ENCODE results near the gene RTL10.

RTL10 gene

GRCh38 chr22:19875061-19875530, 20.4 kb upstream of the RTL10 start:
- in situ Hi-C loops (cut with MboI; ENCODE audit: low sequenced_read_pairs, unreplicated experiment) = no loop called here
- DNase-seq (ENCODE audit: low spot score) = no peak
- TF ChIP-seq CTCF (IDR thresholded peaks at IDR 0.05; ENCODE audit: borderline replicate concordance, control extremely low read depth, extremely low read depth, insufficient read depth, missing control alignments) = no peak

- no peak for TF ChIP-seq CTCF (IDR thresholded peaks at IDR 0.05; ENCODE audit: borderline replicate concordance, control extremely low read depth, extremely low read depth, insufficient read depth, missing control alignments)
- DNase-seq (ENCODE audit: low spot score) = no peak
- in situ Hi-C loops (cut with MboI; ENCODE audit: low sequenced_read_pairs, unreplicated experiment) = no loop called here
These were observed 19.8 kb upstream of the RTL10 start for GRCh38 chr22:19874307-19875060.

GRCh38 chr22:19873960-19874306, 19.3 kb upstream of the RTL10 start:
- in situ Hi-C loops (cut with MboI; ENCODE audit: low sequenced_read_pairs, unreplicated experiment) = no loop called here
- DNase-seq (ENCODE audit: low spot score) = no peak
- TF ChIP-seq CTCF (IDR thresholded peaks at IDR 0.05; ENCODE audit: borderline replicate concordance, control extremely low read depth, extremely low read depth, insufficient read depth, missing control alignments) = no peak

- DNase-seq (ENCODE audit: low spot score) = no peak
- TF ChIP-seq CTCF (IDR thresholded peaks at IDR 0.05; ENCODE audit: borderline replicate concordance, control extremely low read depth, extremely low read depth, insufficient read depth, missing control alignments) = no peak
- in situ Hi-C loops (cut with MboI; ENCODE audit: low sequenced_read_pairs, unreplicated experiment) = no loop called here
These were observed 18.7 kb upstream of the RTL10 start for GRCh38 chr22:19873138-19873959.

- in situ Hi-C loops (cut with MboI; ENCODE audit: low sequenced_read_pairs, unreplicated experiment) = no loop called here
- no peak for DNase-seq (ENCODE audit: low spot score)
- no peak for TF ChIP-seq CTCF (IDR thresholded peaks at IDR 0.05; ENCODE audit: borderline replicate concordance, control extremely low read depth, extremely low read depth, insufficient read depth, missing control alignments)
These were observed 18.1 kb upstream of the RTL10 start for GRCh38 chr22:19872779-19873137.

- in situ Hi-C loops (cut with MboI; ENCODE audit: low sequenced_read_pairs, unreplicated experiment) = no loop called here
- DNase-seq (ENCODE audit: low spot score) = no peak
- no peak for TF ChIP-seq CTCF (IDR thresholded peaks at IDR 0.05; ENCODE audit: borderline replicate concordance, control extremely low read depth, extremely low read depth, insufficient read depth, missing control alignments)
These were observed 17.4 kb upstream of the RTL10 start for GRCh38 chr22:19871845-19872778.

All from GM13976 (cell line).